ENCODE measurements around the gene VSIG4. TPM values are rescaled to one million over a fixed set of nuclear protein-coding genes. Genes with fewer than 3 reads are reported as not detected.
A peak's percentile ranks its signal among the peaks of the same experiment; 100 is the strongest.

The VSIG4 gene
- total and polyA plus RNA-seq, 10 of the 15 experiments (the other 5 are each of a cell fraction or from before 2014, with no cell fraction given), result 0.05 to 0.36 TPM; not detected in 8

DNA sequence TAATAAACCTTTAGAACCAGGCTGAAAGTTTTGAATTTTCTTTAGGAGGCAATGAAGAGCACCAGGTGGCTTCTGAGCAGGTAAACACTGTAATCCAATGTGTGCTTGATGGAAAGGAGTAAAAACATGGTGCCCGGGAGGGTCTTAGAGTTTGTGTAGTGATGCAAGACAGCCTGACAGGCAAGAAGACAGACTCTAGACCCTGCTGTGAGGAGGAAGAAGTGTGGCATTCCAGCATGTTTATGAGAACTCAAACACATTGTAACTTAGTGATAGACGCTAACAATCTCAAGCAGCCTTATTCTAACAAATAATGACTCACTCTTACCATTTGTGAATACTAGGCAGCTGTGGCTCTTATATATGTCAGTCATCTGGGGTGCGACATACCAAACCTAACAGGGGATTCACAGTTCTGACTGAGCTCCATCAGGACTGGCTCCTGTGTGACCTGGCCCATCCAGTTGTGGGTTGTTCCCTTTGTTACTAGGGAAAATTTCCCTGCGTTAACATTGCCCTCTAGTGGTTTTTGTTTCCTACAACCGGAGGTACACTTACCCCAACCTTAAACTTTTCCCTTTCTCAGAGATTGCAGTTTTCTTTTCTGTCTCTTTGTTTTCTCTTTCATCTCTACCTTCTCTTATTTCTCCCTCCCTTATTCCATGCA is 53.8 kb downstream of the VSIG4 start (continued):
- TF ChIP-seq, protein P1, sequence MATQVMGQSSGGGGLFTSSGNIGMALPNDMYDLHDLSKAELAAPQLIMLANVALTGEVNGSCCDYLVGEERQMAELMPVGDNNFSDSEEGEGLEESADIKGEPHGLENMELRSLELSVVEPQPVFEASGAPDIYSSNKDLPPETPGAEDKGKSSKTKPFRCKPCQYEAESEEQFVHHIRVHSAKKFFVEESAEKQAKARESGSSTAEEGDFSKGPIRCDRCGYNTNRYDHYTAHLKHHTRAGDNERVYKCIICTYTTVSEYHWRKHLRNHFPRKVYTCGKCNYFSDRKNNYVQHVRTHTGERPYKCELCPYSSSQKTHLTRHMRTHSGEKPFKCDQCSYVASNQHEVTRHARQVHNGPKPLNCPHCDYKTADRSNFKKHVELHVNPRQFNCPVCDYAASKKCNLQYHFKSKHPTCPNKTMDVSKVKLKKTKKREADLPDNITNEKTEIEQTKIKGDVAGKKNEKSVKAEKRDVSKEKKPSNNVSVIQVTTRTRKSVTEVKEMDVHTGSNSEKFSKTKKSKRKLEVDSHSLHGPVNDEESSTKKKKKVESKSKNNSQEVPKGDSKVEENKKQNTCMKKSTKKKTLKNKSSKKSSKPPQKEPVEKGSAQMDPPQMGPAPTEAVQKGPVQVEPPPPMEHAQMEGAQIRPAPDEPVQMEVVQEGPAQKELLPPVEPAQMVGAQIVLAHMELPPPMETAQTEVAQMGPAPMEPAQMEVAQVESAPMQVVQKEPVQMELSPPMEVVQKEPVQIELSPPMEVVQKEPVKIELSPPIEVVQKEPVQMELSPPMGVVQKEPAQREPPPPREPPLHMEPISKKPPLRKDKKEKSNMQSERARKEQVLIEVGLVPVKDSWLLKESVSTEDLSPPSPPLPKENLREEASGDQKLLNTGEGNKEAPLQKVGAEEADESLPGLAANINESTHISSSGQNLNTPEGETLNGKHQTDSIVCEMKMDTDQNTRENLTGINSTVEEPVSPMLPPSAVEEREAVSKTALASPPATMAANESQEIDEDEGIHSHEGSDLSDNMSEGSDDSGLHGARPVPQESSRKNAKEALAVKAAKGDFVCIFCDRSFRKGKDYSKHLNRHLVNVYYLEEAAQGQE (IDR thresholded peaks at IDR 0.05; ENCODE audit: low read depth, low read length), result no peak
- TF ChIP-seq EP300 (IDR thresholded peaks at IDR 0.05; ENCODE audit: borderline replicate concordance in 1 of 2, control insufficient read depth in 1 of 2, low read depth in 2 of 2, low read length in 2 of 2) (no peak), KAT2A (conservative IDR thresholded peaks at IDR 0.05; ENCODE audit: control insufficient read depth, low read depth, low read length) (no peak), ZNF622 (IDR thresholded peaks at IDR 0.05) (no peak), JUNB (IDR thresholded peaks at IDR 0.05) (no peak), NFYB (IDR thresholded peaks at IDR 0.05; ENCODE audit: insufficient read depth, low read depth, low read length) (no peak), TBL1XR1 (IDR thresholded peaks at IDR 0.05; ENCODE audit: low read depth, low read length) (no peak), KDM1A (IDR thresholded peaks at IDR 0.05; ENCODE audit: borderline replicate concordance) (no peak), SUPT20H (IDR thresholded peaks at IDR 0.05; ENCODE audit: borderline replicate concordance, control insufficient read depth, low read depth, low read length) (no peak), ZNF384 (IDR thresholded peaks at IDR 0.05; ENCODE audit: borderline replicate concordance, low read depth, low read length) (no peak), MYB (IDR thresholded peaks at IDR 0.05; ENCODE audit: borderline replicate concordance, low read depth, low read length) (no peak), MEF2B (IDR thresholded peaks at IDR 0.05; ENCODE audit: partially characterized antibody, poor library complexity, severe bottlenecking) (no peak), POLR2AphosphoS5 (IDR thresholded peaks at IDR 0.05; ENCODE audit: low read length) (no peak), LARP7 (IDR thresholded peaks at IDR 0.05) (no peak), RUNX3 (IDR thresholded peaks at IDR 0.05; ENCODE audit: low read length) (peak; percentile 47), CHD1 (IDR thresholded peaks at IDR 0.05; ENCODE audit: low read depth, low read length) (no peak), SMC3 (IDR thresholded peaks at IDR 0.05; ENCODE audit: borderline replicate concordance, low read length) (peak; percentile 85), BRCA1 (IDR thresholded peaks at IDR 0.05; ENCODE audit: low read depth, low read length) (no peak), FOXK2 (IDR thresholded peaks at IDR 0.05) (no peak), CREM (IDR thresholded peaks at IDR 0.05; ENCODE audit: low read depth) (no peak), PML (IDR thresholded peaks at IDR 0.05; ENCODE audit: low read length) (no peak), ATF7 (IDR thresholded peaks at IDR 0.05; ENCODE audit: low read depth) (no peak)
- TF ChIP-seq, protein P2, sequence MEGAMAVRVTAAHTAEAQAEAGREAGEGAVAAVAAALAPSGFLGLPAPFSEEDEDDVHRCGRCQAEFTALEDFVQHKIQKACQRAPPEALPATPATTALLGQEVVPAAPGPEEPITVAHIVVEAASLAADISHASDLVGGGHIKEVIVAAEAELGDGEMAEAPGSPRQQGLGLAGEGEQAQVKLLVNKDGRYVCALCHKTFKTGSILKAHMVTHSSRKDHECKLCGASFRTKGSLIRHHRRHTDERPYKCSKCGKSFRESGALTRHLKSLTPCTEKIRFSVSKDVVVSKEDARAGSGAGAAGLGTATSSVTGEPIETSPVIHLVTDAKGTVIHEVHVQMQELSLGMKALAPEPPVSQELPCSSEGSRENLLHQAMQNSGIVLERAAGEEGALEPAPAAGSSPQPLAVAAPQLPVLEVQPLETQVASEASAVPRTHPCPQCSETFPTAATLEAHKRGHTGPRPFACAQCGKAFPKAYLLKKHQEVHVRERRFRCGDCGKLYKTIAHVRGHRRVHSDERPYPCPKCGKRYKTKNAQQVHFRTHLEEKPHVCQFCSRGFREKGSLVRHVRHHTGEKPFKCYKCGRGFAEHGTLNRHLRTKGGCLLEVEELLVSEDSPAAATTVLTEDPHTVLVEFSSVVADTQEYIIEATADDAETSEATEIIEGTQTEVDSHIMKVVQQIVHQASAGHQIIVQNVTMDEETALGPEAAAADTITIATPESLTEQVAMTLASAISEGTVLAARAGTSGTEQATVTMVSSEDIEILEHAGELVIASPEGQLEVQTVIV (IDR thresholded peaks at IDR 0.05; ENCODE audit: borderline replicate concordance, partially characterized antibody), result no peak

All from GM12878 (cell line).